Neural cell (in vitro differentiated cells): ENCODE data around the gene GRAMD1C. TPM values are rescaled to one million over a fixed set of nuclear protein-coding genes. Genes with fewer than 3 reads are reported as not detected.

ENCODE experiments used
- H2AFZ ChIP-seq: fragments of 200-600, 300-800 bp; sonication (generic), shearing (Covaris generic); 2 replicates; pipeline ENCODE4 v1.6.0; 2014; ENCODE audit warnings: low read depth, mild to moderate bottlenecking, antibody characterized with exemption, low read length, moderate library complexity
- H3F3A ChIP-seq: fragments of 200-600 bp; shearing (Covaris generic); 2 replicates; pipeline ENCODE4 v1.6.1; 2016; ENCODE audit warnings: mild to moderate bottlenecking, moderate library complexity, mixed read lengths, antibody characterized with exemption, low read length; ENCODE audit not compliant: insufficient read depth, poor library complexity, severe bottlenecking
- H3K27ac ChIP-seq: fragments of 200-600, 300-800 bp; sonication (generic), shearing (Covaris generic); 2 replicates; pipeline ENCODE4 v1.5.1; 2014; ENCODE audit warnings: mild to moderate bottlenecking, low read length, moderate library complexity
- H3K27me3 ChIP-seq: fragments of 300-800, 200-600 bp; sonication (generic), shearing (Covaris generic); 2 replicates; pipeline ENCODE4 v1.6.0; 2014; ENCODE audit warnings: mild to moderate bottlenecking, low read depth, low read length, moderate library complexity; ENCODE audit not compliant: insufficient read depth
- H3K36me3 ChIP-seq: fragments of 300-800, 200-600 bp; sonication (generic), shearing (Covaris generic); 2 replicates; pipeline ENCODE4 v1.5.1; 2014; ENCODE audit warnings: mild to moderate bottlenecking, antibody characterized with exemption, low read length, moderate library complexity; ENCODE audit not compliant: insufficient read depth
- H3K4me2 ChIP-seq: fragments of 300-800, 200-600 bp; sonication (generic), shearing (Covaris generic); 2 replicates; pipeline ENCODE4 v1.6.0; 2014; ENCODE audit warnings: mild to moderate bottlenecking, low read length
- H3K4me3 ChIP-seq: fragments of 300-800, 200-600 bp; sonication (generic), shearing (Covaris generic); 2 replicates; pipeline ENCODE4 v1.5.1; 2014; ENCODE audit warnings: mild to moderate bottlenecking, low read length, moderate library complexity
- H3K79me2 ChIP-seq: fragments of 200-600 bp; shearing (Covaris generic); replicated peaks from 2 replicates; pipeline ENCODE4 v1.6.0; 2014; ENCODE audit warnings: mild to moderate bottlenecking, low read length, moderate library complexity; ENCODE audit not compliant: insufficient read depth
- H3K9ac ChIP-seq: fragments of 300-800, 200-600 bp; sonication (generic), shearing (Covaris generic); 2 replicates; pipeline ENCODE4 v1.6.1; 2016; ENCODE audit warnings: mild to moderate bottlenecking, low read length, mixed read lengths
- H3K9me2 ChIP-seq: fragments of 200-600 bp; shearing (Covaris generic); 2 replicates; pipeline ENCODE4 v1.6.1; 2016; ENCODE audit warnings: mild to moderate bottlenecking, low read length, mixed read lengths; ENCODE audit not compliant: insufficient read depth
- H3K9me3 ChIP-seq: fragments of 200-600, 300-800 bp; sonication (generic), shearing (Covaris generic); 2 replicates; pipeline ENCODE4 v1.6.1; 2016; ENCODE audit warnings: mild to moderate bottlenecking, mixed run types, low read length, moderate library complexity, mixed read lengths
- H4K20me1 ChIP-seq: fragments of 200-600 bp; shearing (Covaris generic); 2 replicates; pipeline ENCODE4 v1.6.1; 2016; ENCODE audit warnings: mild to moderate bottlenecking, mixed run types; ENCODE audit not compliant: insufficient read depth
- EP300 ChIP-seq: fragments of 450-650 bp; conservative IDR thresholded peaks from 2 replicates; pipeline ENCODE4 v1.6.1; 2014; ENCODE audit warnings: antibody characterized with exemption, mild to moderate bottlenecking, moderate library complexity; ENCODE audit not compliant: poor library complexity, severe bottlenecking
- EZH2 ChIP-seq: fragments of 200-600, 300-800 bp; shearing (Covaris generic), sonication (generic); IDR thresholded peaks from 2 replicates; pipeline ENCODE4 v1.6.1; 2014; ENCODE audit warnings: antibody characterized with exemption, low read length, borderline replicate concordance, mild to moderate bottlenecking; ENCODE audit not compliant: insufficient read depth, poor library complexity, severe bottlenecking
- MXI1 ChIP-seq: fragments of 450-650 bp; conservative IDR thresholded peaks from 2 replicates; pipeline ENCODE4 v1.6.1; 2014; ENCODE audit warnings: antibody characterized with exemption, mild to moderate bottlenecking; ENCODE audit not compliant: poor library complexity, severe bottlenecking
- POLR2AphosphoS5 ChIP-seq: IDR thresholded peaks from 2 replicates; pipeline ENCODE4 v1.6.1; 2012
- RAD21 ChIP-seq: fragments of 450-650 bp; conservative IDR thresholded peaks from 2 replicates; pipeline ENCODE4 v1.6.1; 2014; ENCODE audit warnings: antibody characterized with exemption, mild to moderate bottlenecking, moderate library complexity
- SMC3 ChIP-seq: fragments of 450-650 bp; conservative IDR thresholded peaks from 2 replicates; pipeline ENCODE4 v1.6.1; 2014; ENCODE audit warnings: antibody characterized with exemption, mild to moderate bottlenecking, moderate library complexity; ENCODE audit not compliant: poor library complexity
- TAF1 ChIP-seq: IDR thresholded peaks from 2 replicates; pipeline ENCODE4 v1.6.1; 2012; ENCODE audit warnings: low read depth
- polyA plus RNA-seq: library from polyadenylated mRNA; depleted of rRNA; stranded (reverse); fragments of >200 nt; gene quantifications from 2 replicates; pipeline ENCODE4 v1.2.3, GENCODE V29; 2014
- TF ChIP-seq, protein P1 (sequence below): IDR thresholded peaks from 2 replicates; pipeline ENCODE4 v1.6.1; 2012; ENCODE audit warnings: borderline replicate concordance
- TF ChIP-seq, protein P2 (sequence below): fragments of 450-650 bp; IDR thresholded peaks from 2 replicates; pipeline ENCODE4 v1.5.1; 2014; ENCODE audit warnings: antibody characterized with exemption, mild to moderate bottlenecking, moderate library complexity; ENCODE audit not compliant: poor library complexity, severe bottlenecking

The GRAMD1C gene
- polyA plus RNA-seq, 1 donor from 2014 or later: 31.0 TPM

DNA sequence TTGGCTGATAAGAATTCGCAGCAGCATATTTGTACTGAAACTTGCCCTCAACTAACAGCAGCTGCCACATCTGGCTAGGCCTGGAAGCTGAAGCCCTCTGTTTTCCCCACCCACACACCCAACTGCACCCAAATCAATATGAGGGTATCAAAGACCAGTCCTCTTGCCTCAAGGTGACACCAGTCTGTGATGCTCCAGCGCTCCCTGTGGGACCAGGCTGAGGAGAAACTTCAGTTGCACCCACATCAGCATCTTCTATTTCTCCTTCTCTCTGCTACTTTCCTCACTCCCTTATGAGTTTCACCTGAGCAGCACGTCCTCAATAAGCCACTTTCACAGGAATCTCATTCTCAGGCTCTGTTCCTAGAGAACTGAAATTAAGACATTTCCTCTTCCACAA lies 18.7 kb upstream of the GRAMD1C start:
- no peaks in the 10 kb centered on the region for H3K27me3 ChIP-seq
- H3K27ac ChIP-seq: no peak overlapping the region
- no peaks in the 10 kb centered on the region for H3K36me3 ChIP-seq
- no peak overlapping the region for H3K4me2 ChIP-seq
- no peak overlapping the region for H3K4me3 ChIP-seq
- no peaks in the 10 kb centered on the region for H3F3A ChIP-seq
- H3K9me2 ChIP-seq: no peaks in the 10 kb centered on the region
- no peak overlapping the region for H3K9ac ChIP-seq
- H3K9me3 ChIP-seq: no peaks in the 10 kb centered on the region
- no peaks in the 10 kb centered on the region for H3K79me2 ChIP-seq
- TF ChIP-seq MXI1: no peak
- no peak for TF ChIP-seq TAF1
- no peak for TF ChIP-seq RAD21
- TF ChIP-seq, protein P1, sequence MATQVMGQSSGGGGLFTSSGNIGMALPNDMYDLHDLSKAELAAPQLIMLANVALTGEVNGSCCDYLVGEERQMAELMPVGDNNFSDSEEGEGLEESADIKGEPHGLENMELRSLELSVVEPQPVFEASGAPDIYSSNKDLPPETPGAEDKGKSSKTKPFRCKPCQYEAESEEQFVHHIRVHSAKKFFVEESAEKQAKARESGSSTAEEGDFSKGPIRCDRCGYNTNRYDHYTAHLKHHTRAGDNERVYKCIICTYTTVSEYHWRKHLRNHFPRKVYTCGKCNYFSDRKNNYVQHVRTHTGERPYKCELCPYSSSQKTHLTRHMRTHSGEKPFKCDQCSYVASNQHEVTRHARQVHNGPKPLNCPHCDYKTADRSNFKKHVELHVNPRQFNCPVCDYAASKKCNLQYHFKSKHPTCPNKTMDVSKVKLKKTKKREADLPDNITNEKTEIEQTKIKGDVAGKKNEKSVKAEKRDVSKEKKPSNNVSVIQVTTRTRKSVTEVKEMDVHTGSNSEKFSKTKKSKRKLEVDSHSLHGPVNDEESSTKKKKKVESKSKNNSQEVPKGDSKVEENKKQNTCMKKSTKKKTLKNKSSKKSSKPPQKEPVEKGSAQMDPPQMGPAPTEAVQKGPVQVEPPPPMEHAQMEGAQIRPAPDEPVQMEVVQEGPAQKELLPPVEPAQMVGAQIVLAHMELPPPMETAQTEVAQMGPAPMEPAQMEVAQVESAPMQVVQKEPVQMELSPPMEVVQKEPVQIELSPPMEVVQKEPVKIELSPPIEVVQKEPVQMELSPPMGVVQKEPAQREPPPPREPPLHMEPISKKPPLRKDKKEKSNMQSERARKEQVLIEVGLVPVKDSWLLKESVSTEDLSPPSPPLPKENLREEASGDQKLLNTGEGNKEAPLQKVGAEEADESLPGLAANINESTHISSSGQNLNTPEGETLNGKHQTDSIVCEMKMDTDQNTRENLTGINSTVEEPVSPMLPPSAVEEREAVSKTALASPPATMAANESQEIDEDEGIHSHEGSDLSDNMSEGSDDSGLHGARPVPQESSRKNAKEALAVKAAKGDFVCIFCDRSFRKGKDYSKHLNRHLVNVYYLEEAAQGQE: no peak
- no peak for TF ChIP-seq POLR2AphosphoS5
- TF ChIP-seq SMC3: no peak
- TF ChIP-seq EZH2: no peak
- TF ChIP-seq EP300: no peak
- TF ChIP-seq, protein P2, sequence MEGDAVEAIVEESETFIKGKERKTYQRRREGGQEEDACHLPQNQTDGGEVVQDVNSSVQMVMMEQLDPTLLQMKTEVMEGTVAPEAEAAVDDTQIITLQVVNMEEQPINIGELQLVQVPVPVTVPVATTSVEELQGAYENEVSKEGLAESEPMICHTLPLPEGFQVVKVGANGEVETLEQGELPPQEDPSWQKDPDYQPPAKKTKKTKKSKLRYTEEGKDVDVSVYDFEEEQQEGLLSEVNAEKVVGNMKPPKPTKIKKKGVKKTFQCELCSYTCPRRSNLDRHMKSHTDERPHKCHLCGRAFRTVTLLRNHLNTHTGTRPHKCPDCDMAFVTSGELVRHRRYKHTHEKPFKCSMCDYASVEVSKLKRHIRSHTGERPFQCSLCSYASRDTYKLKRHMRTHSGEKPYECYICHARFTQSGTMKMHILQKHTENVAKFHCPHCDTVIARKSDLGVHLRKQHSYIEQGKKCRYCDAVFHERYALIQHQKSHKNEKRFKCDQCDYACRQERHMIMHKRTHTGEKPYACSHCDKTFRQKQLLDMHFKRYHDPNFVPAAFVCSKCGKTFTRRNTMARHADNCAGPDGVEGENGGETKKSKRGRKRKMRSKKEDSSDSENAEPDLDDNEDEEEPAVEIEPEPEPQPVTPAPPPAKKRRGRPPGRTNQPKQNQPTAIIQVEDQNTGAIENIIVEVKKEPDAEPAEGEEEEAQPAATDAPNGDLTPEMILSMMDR: no peak
- H4K20me1 ChIP-seq: no peaks in the 10 kb centered on the region
- no peak overlapping the region for H2AFZ ChIP-seq

DNA sequence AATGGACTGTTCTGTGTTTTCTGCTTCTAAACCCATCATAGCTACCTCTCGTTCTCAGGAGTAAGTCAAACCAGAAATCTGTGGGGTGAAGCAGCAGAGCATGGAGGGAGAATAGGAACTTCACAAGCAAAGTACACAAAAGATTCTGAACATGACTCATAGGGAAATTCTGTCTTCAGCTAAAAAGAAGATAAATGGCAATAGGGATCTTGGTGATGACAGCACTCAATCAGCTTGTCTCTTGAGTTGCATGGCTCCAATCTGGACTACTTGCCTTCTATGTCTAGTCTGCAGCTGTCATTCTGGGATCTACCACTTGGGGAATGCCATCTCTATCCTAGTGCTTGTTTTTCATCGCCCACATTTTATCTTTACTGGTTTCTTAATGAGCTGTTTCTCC lies 13.5 kb upstream of the GRAMD1C start:
- no peaks in the 10 kb centered on the region for H3K36me3 ChIP-seq
- no peak overlapping the region for H3K4me3 ChIP-seq
- H3F3A ChIP-seq: no peaks in the 10 kb centered on the region
- no peaks in the 10 kb centered on the region for H3K9me2 ChIP-seq
- no peak overlapping the region for H3K9ac ChIP-seq
- no peak overlapping the region for H3K27ac ChIP-seq
- H2AFZ ChIP-seq: no peak overlapping the region
- H3K9me3 ChIP-seq: no peaks in the 10 kb centered on the region
- H3K79me2 ChIP-seq: no peaks in the 10 kb centered on the region
- H3K4me2 ChIP-seq: no peak overlapping the region
- no peaks in the 10 kb centered on the region for H4K20me1 ChIP-seq
- H3K27me3 ChIP-seq: no peaks in the 10 kb centered on the region
- no peak for TF ChIP-seq TAF1
- TF ChIP-seq, protein P2: no peak
- TF ChIP-seq EZH2: no peak
- no peak for TF ChIP-seq SMC3
- TF ChIP-seq MXI1: no peak
- no peak for TF ChIP-seq POLR2AphosphoS5
- TF ChIP-seq RAD21: no peak
- TF ChIP-seq, protein P1: no peak
- TF ChIP-seq EP300: no peak
